ENCODE data around the gene RTN4R.

RTN4R gene

GRCh38 chr22:20242393-20243175 is 25.5 kb downstream of the RTN4R start:
- no peak for DNase-seq (ENCODE audit: low read depth)

GRCh38 chr22:20241579-20242392 is 26.3 kb downstream of the RTN4R start:
- no peak for DNase-seq (ENCODE audit: low read depth)

- DNase-seq (ENCODE audit: low read depth), result no peak
Measured at GRCh38 chr22:20240900-20241299, 27.2 kb downstream of the RTN4R start.

- no peak for DNase-seq (ENCODE audit: low read depth)
Measured at GRCh38 chr22:20240447-20240764, 27.7 kb downstream of the RTN4R start.

- DNase-seq (ENCODE audit: low read depth), result no peak
Measured at GRCh38 chr22:20239676-20240446, 28.3 kb downstream of the RTN4R start.

GRCh38 chr22:20238901-20239675 is 29.0 kb downstream of the RTN4R start:
- DNase-seq (ENCODE audit: low read depth), result no peak

- no peak for DNase-seq (ENCODE audit: low read depth)
Measured at GRCh38 chr22:20238536-20238900, 29.6 kb downstream of the RTN4R start.

GRCh38 chr22:20237480-20238440 is 30.4 kb downstream of the RTN4R start:
- no peak for DNase-seq (ENCODE audit: low read depth)

- no peak for DNase-seq (ENCODE audit: low read depth)
Measured at GRCh38 chr22:20236052-20236717, 31.9 kb downstream of the RTN4R start.

GRCh38 chr22:20235389-20235991 is 32.6 kb downstream of the RTN4R start:
- no peak for DNase-seq (ENCODE audit: low read depth)

GRCh38 chr22:20234760-20235388 is 33.2 kb downstream of the RTN4R start:
- DNase-seq (ENCODE audit: low read depth), result no peak

GRCh38 chr22:20234314-20234682 is 33.8 kb downstream of the RTN4R start:
- no peak for DNase-seq (ENCODE audit: low read depth)

- no peak for DNase-seq (ENCODE audit: low read depth)
Measured at GRCh38 chr22:20233351-20234313, 34.5 kb downstream of the RTN4R start.

- DNase-seq (ENCODE audit: low read depth), result no peak
Measured at GRCh38 chr22:20232781-20233180, 35.3 kb downstream of the RTN4R start.

GRCh38 chr22:20232237-20232598 is 35.9 kb downstream of the RTN4R start:
- DNase-seq (ENCODE audit: low read depth), result no peak

- DNase-seq (ENCODE audit: low read depth), result no peak
Measured at GRCh38 chr22:20231514-20232236, 36.4 kb downstream of the RTN4R start.

GRCh38 chr22:20230777-20231420 is 37.2 kb downstream of the RTN4R start:
- no peak for DNase-seq (ENCODE audit: low read depth)

All from CMK (cell line).